Prostate gland (tissue), 2 donors: ENCODE results near the gene KCNAB1. TPM values are rescaled to one million over a fixed set of nuclear protein-coding genes. Genes with fewer than 3 reads are reported as not detected.

ENCODE experiments used
- DNase-seq: peaks from one replicate; pipeline ENCODE4 v3.0.0-alpha.2; 2019; ENCODE audit warnings: low spot score
- H3K27ac ChIP-seq, 2 donors: fragments of 200-600 bp; sonication (generic); 2 replicates each; pipeline ENCODE4 v1.5.1; 2017 to 2019
- H3K27me3 ChIP-seq: fragments of 200-600 bp; sonication (generic); replicated peaks from 2 replicates; pipeline ENCODE4 v1.5.1; 2019; ENCODE audit not compliant: insufficient read depth
- H3K36me3 ChIP-seq, 2 donors: fragments of 200-600 bp; sonication (generic); 1 replicate in 1 of 2; 2 replicates in 1 of 2; pipeline versions ENCODE4 v1.5.1 to v1.8.1; 2017 to 2019
- H3K4me1 ChIP-seq: fragments of 200-600 bp; sonication (generic); replicated peaks from 2 replicates; pipeline ENCODE4 v1.5.1; 2019
- H3K4me3 ChIP-seq, 2 donors: fragments of 200-600 bp; sonication (generic); 2 replicates each; pipeline ENCODE4 v1.5.1; 2017 to 2019
- H3K9me3 ChIP-seq: fragments of 200-600 bp; sonication (generic); 2 replicates; pipeline ENCODE4 v1.5.1; 2017
- POLR2A ChIP-seq: fragments of 450-650 bp; IDR thresholded peaks from one replicate; pipeline ENCODE4 v1.6.1; 2016; ENCODE audit warnings: antibody characterized with exemption, mild to moderate bottlenecking
- POLR2AphosphoS5 ChIP-seq: sonication (generic); formaldehyde crosslinking; IDR thresholded peaks from one replicate; pipeline ENCODE4 v1.6.1; 2017; ENCODE audit warnings: antibody characterized with exemption
- WGBS: methylation state at CpG from one replicate; pipeline ENCODE4 v1.1.5; 2018; 5-methylcytosine and 5-hydroxymethylcytosine counted together
- intact Hi-C: fragments of 100-400 bp; cut with DNase I; formaldehyde crosslinking; loops from one replicate; pipeline ENCODE4 v1.14.2; 2022
- total RNA-seq, 2 donors: library from RNA; depleted of rRNA; stranded (reverse); fragments of >200 nt; gene quantifications; one replicate each; pipeline ENCODE4 v1.1.0, GENCODE V29; 2016
- TF ChIP-seq, protein P1 (sequence below), 4 experiments: fragments of 200-600 bp in 2 of 4; fragments of 450-650 bp in 2 of 4; sonication (generic) in 2 of 4; IDR thresholded peaks; 1 replicate in 3 of 4; 2 replicates in 1 of 4; pipeline ENCODE4 v1.5.1; 2016 to 2019; ENCODE audit warnings: antibody characterized with exemption in 4 of 4, mild to moderate bottlenecking in 2 of 4, moderate library complexity in 2 of 4

Gene KCNAB1
- total RNA-seq, 2 donors from 2014 or later: 5.2 to 9.5 TPM

DNA sequence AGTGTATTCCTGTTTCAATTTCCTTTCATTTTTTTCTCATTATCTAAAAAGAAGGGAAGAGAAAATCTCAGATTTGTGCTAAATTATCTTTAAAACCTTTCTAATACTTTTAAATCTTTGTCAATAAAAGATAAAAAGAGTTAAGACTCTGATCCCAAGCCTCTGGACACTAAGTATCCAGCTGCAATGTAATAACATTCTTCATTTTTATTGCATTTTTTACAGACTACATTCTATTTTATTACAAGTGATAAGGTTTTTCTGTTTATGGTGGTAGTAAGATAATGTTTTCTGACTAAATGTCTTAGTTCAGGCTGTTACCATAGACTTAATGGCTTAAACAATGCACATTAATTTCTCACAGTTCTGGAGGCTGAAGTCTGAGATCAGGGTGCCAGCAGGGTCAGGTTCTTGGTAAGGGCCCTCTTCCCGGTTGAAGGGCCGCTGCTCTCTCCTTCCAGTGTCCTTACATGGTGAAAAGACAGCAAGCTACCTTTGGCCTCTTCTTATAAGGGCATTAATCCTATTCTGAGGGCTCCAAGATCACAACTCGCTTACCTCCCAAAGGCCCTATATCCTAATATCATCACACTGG lies 19.7 kb downstream of the KCNAB1 start:
- intact Hi-C loops: loop anchor here (5.0 kb wide), 1 partner anchor 43 kb away; no protein-coding TSS in a partner anchor
- H3K4me1 ChIP-seq: peaks cover 4% of the 10 kb centered on the region
- H3K27ac ChIP-seq: no peak overlapping the region
- no peaks in the 10 kb centered on the region for H3K9me3 ChIP-seq
- TF ChIP-seq, protein P1, sequence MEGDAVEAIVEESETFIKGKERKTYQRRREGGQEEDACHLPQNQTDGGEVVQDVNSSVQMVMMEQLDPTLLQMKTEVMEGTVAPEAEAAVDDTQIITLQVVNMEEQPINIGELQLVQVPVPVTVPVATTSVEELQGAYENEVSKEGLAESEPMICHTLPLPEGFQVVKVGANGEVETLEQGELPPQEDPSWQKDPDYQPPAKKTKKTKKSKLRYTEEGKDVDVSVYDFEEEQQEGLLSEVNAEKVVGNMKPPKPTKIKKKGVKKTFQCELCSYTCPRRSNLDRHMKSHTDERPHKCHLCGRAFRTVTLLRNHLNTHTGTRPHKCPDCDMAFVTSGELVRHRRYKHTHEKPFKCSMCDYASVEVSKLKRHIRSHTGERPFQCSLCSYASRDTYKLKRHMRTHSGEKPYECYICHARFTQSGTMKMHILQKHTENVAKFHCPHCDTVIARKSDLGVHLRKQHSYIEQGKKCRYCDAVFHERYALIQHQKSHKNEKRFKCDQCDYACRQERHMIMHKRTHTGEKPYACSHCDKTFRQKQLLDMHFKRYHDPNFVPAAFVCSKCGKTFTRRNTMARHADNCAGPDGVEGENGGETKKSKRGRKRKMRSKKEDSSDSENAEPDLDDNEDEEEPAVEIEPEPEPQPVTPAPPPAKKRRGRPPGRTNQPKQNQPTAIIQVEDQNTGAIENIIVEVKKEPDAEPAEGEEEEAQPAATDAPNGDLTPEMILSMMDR (IDR thresholded peaks at IDR 0.05): no peak
- no peak for TF ChIP-seq POLR2AphosphoS5
- TF ChIP-seq POLR2A: no peak
- H3K36me3 ChIP-seq: no peaks in the 10 kb centered on the region
- H3K4me3 ChIP-seq: no peak overlapping the region
- no peaks in the 10 kb centered on the region for H3K27me3 ChIP-seq
- 71% methylated on average over 3 of the region's 3 CpGs for WGBS
- no peak for DNase-seq

DNA sequence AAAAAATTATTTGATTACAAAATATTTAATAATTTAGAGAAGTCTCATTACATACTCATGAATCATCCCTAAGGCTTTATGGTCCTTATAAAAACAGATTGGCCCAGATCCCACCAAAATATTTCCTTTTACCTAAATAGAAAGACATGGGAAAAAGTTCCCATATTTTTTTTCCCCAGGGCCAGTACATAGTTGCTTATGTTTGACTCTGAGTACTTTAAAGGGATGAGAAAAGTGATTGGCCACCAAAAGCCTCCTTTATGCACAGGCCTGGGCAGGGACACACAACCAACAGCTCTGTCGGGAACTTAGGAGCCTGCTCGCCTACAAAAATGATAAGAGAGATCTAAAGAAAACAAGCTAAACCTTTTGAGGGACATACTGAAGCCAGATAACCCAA lies 22.3 kb downstream of the KCNAB1 start:
- no peak overlapping the region for H3K4me3 ChIP-seq
- TF ChIP-seq, protein P1 (IDR thresholded peaks at IDR 0.05): no peak
- TF ChIP-seq POLR2A (no peak), POLR2AphosphoS5 (no peak)
- WGBS: 45% methylated on average over 2 of the region's 2 CpGs
- intact Hi-C loops: loop anchor here (5.0 kb wide), 1 partner anchor 45 kb away; no protein-coding TSS in a partner anchor
- H3K27me3 ChIP-seq: no peaks in the 10 kb centered on the region
- H3K36me3 ChIP-seq: no peaks in the 10 kb centered on the region
- DNase-seq: no peak
- no peak overlapping the region for H3K27ac ChIP-seq
- H3K4me1 ChIP-seq: peaks cover 4% of the 10 kb centered on the region
- no peaks in the 10 kb centered on the region for H3K9me3 ChIP-seq

DNA sequence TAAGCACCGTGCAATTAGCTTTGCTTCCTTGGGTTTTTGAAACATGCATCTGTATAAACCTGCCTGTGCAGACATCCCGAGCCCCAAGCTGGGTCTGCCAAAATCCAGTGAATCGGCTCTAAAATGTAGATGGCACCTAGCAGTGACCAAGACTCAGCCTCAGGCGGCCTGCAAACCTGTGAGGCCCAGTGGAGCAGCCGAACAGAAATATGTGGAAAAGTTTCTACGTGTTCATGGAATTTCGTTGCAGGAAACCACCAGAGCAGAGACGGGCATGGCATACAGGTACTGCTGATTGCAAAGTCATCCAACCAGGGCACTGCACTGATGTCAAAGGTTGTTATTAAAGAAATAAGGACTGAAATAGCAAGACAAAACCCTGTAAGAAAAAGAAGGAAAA lies 22.8 kb downstream of the KCNAB1 start:
- 82% methylated on average over 8 of the region's 8 CpGs for WGBS
- intact Hi-C loops: loop anchor here (5.0 kb wide), 1 partner anchor 46 kb away; no protein-coding TSS in a partner anchor
- Histone ChIP-seq H3K27ac (no peak overlapping the region), H3K4me1 (peaks cover 4% of the 10 kb centered on the region), H3K9me3 (no peaks in the 10 kb centered on the region), H3K4me3 (no peak overlapping the region), H3K27me3 (no peaks in the 10 kb centered on the region), H3K36me3 (no peaks in the 10 kb centered on the region)
- TF ChIP-seq POLR2A: no peak
- no peak for TF ChIP-seq POLR2AphosphoS5
- TF ChIP-seq, protein P1 (IDR thresholded peaks at IDR 0.05): no peak
- no peak for DNase-seq

DNA sequence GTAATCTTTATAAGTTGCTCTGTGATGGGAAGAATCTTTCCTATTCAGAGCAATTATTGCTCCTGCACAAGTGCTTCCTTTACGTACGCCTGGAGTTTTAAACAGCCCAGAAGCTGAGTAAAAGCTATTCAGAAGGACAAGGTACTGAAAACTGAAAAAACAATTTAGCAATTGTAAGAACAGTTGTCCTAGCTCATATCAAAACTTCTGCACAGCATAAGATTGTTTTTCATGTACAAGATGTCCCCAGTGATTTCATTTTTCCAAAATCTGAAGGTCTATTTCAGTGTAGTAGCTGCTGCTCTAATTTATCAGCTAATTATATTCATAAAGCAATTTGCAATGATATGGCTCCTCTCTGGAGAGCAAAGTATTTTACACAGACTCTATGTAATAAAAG lies 23.7 kb downstream of the KCNAB1 start:
- 74% methylated on average over 2 of the region's 2 CpGs for WGBS
- no peak for TF ChIP-seq POLR2A
- TF ChIP-seq POLR2AphosphoS5: no peak
- TF ChIP-seq, protein P1 (IDR thresholded peaks at IDR 0.05): no peak
- H3K36me3 ChIP-seq: no peaks in the 10 kb centered on the region
- no peak overlapping the region for H3K27ac ChIP-seq
- intact Hi-C loops: loop anchor here (5.0 kb wide), 1 partner anchor 47 kb away; no protein-coding TSS in a partner anchor
- DNase-seq: no peak
- H3K4me1 ChIP-seq: peaks cover 4% of the 10 kb centered on the region
- H3K9me3 ChIP-seq: no peaks in the 10 kb centered on the region
- no peaks in the 10 kb centered on the region for H3K27me3 ChIP-seq
- H3K4me3 ChIP-seq: no peak overlapping the region

DNA sequence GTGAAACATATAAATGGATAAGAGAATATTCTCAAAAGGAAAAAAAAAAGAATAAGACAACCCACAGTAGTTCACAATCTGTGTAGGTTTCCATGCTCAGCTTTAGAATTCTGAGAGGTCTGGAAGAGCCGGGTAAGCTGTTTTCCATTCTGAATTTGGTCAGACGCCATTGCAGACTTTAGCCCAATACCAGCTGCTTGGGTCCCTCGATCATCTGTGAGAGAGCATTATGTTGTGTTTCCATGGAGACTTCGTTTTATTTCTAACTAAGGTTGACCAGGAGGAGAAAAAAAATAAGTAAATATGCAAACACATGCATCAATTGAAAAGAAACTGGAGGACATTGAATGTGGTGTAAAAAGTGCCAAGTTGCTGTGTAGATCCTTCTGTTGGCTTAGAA lies 25.5 kb downstream of the KCNAB1 start:
- no peaks in the 10 kb centered on the region for H3K9me3 ChIP-seq
- peaks cover 4% of the 10 kb centered on the region for H3K4me1 ChIP-seq
- no peaks in the 10 kb centered on the region for H3K27me3 ChIP-seq
- no peak overlapping the region for H3K4me3 ChIP-seq
- no peaks in the 10 kb centered on the region for H3K36me3 ChIP-seq
- H3K27ac ChIP-seq: no peak overlapping the region
- WGBS: 47% methylated on average over 4 of the region's 4 CpGs
- DNase-seq: no peak
- TF ChIP-seq, protein P1 (IDR thresholded peaks at IDR 0.05): no peak
- no peak for TF ChIP-seq POLR2A
- TF ChIP-seq POLR2AphosphoS5: no peak
- intact Hi-C loops: no loop called here
